GM10248 (cell line): ENCODE results near the gene GALNT3.

Experiments
- CTCF ChIA-PET: fragments of 300-600 bp; sonication (Branson Sonifier 250); formaldehyde crosslinking; extraction: SDS; loops from one replicate; lab custom pipeline; 2021; ENCODE audit warnings: antibody characterized with exemption; lab: Yijun Ruan, JAX
- POLR2A ChIA-PET: fragments of 350-650 bp; sonication (Branson Sonifier 250); formaldehyde crosslinking; extraction: SDS; loops from one replicate; lab custom pipeline; 2020; ENCODE audit warnings: antibody characterized with exemption; lab: Yijun Ruan, JAX
- DNase-seq: peaks from one replicate; pipeline ENCODE4 v3.0.0; 2012; ENCODE audit errors: extremely low spot score
- CTCF ChIP-seq: IDR thresholded peaks from 2 replicates; pipeline ENCODE4 v1.5.1; 2012; ENCODE audit warnings: mild to moderate bottlenecking, low read depth; ENCODE audit errors: extremely low read depth, missing control alignments, control extremely low read depth

The GALNT3 gene

GRCh38 chr2:165815299-165816141, 21.5 kb upstream of the GALNT3 start:
- TF ChIP-seq CTCF = no peak
- ChIA-PET POLR2A (no interaction called here), CTCF (no interaction called here)
- no peak for DNase-seq

DNA sequence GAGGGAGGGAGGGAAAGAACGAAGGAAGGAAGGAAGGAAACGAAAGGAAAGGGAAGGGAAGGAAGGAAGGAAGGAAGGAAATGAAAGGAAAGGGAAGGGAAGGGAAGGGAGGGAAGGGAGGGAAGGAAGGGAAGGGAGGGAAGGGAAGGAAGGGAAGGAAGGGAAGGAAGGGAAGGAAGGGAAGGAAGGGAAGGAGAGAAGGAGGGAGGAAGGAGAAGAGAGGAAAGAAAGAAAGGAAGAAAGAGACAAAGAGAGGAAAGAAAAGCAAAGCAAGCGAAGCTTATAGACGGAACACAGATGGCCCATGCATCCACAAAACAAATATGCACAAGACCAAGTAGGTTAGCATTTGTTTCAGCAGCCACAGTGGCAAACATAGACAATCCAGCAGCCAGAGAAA, 20.4 kb upstream of the GALNT3 start:
- ChIA-PET CTCF (interaction anchor here (0.9 to 1.6 kb wide), 2 partner anchors 43 to 60 kb away, joined by 3 to 4 read pairs; no protein-coding TSS in a partner anchor), POLR2A (no interaction called here)

DNA sequence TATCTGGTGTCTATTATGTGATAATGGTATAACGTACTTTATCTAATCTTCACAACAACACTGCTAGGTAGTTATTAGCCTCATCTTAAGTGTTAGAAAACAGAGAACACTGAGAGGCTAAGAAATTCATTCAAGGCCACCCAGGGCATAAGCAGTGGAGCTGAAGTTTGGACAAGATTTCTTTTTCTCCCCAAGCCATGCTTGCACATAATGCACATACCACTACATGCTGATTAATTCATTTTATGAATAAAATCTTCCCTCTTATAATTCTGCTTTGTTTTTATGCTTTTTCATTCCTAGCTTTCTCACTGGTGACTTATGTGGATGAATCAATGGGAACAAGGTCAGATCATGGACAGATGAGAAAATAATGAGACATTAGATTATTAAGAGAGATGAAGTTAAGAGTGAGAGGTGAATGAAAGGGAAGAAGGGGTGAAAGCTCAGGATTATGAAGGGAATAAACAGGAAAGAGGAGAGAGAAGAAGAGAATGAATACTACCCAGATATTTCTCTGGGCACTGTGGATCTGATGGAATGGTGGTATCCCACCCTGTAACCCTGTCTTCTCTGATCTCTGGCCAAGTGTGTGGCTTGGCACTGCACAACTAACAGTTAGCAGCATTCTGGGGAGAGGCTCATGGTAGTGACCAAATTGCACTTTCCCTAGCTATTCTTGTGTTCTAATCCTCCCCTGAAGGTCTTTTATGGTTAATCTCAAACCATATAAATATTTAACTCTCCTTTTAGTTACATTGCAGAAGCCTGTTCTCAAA, 17.7 kb upstream of the GALNT3 start:
- TF ChIP-seq CTCF = no peak
- DNase-seq = no peak
- ChIA-PET POLR2A (no interaction called here), CTCF (interaction anchor here (1.1 to 1.8 kb wide), 3 partner anchors 17 to 63 kb away, joined by 3 to 4 read pairs (median 4); no protein-coding TSS in a partner anchor)

More for the DNA sequence above, 20.4 kb upstream of the GALNT3 start:
- DNase-seq = no peak
- no peak for TF ChIP-seq CTCF

GRCh38 chr2:165810418-165810817, 16.4 kb upstream of the GALNT3 start:
- no peak for TF ChIP-seq CTCF
- ChIA-PET CTCF (no interaction called here), POLR2A (no interaction called here)
- no peak for DNase-seq

- ChIA-PET CTCF (no interaction called here), POLR2A (no interaction called here)
- no peak for DNase-seq
Measured at GRCh38 chr2:165804719-165805118, 10.7 kb upstream of the GALNT3 start.

More at GRCh38 chr2:165804719-165805118, 10.7 kb upstream of the GALNT3 start:
- TF ChIP-seq CTCF = no peak
